Tibial artery (tissue), 4 donors: ENCODE data around the gene KDM8.
A peak's percentile ranks its signal among the peaks of the same experiment; 100 is the strongest.

Experiments
- DNase-seq, 2 donors: peaks; one replicate each; pipeline ENCODE4 v3.0.0-alpha.2; 2019
- H3K27ac ChIP-seq, 2 donors: fragments of 200-600 bp; sonication (generic) in 1 of 2; 1 replicate in 1 of 2; 2 replicates in 1 of 2; pipeline ENCODE4 v1.5.1; 2018 to 2019; ENCODE audit warnings: mild to moderate bottlenecking in 1 of 2
- H3K27me3 ChIP-seq, 2 donors: fragments of 200-600 bp; sonication (generic) in 1 of 2; one replicate each; pipeline versions ENCODE4 v1.5.1 to v1.6.0; 2016 to 2019
- H3K36me3 ChIP-seq, 3 donors: fragments of 200-600 bp; sonication (generic) in 2 of 3; one replicate each; pipeline ENCODE4 v1.5.1; 2016 to 2019; ENCODE audit warnings: mild to moderate bottlenecking in 2 of 3
- H3K4me1 ChIP-seq, 4 donors: fragments of 200-600 bp; sonication (generic) in 2 of 4; 1 replicate in 3 of 4; 2 replicates in 1 of 4; pipeline ENCODE4 v1.5.1; 2016 to 2019
- H3K4me3 ChIP-seq, 2 donors: fragments of 200-600 bp; sonication (generic) in 1 of 2; 1 replicate in 1 of 2; 2 replicates in 1 of 2; pipeline ENCODE4 v1.5.1; 2018 to 2019; ENCODE audit warnings: mild to moderate bottlenecking in 2 of 2
- H3K9me3 ChIP-seq, 3 donors: fragments of 200-600 bp; sonication (generic) in 1 of 3; one replicate each; pipeline ENCODE4 v1.5.1; 2016 to 2019
- CTCF ChIP-seq, 2 experiments: fragments of 200-600 bp in 1 of 2; fragments of 450-650 bp in 1 of 2; IDR thresholded peaks; one replicate each; pipeline ENCODE4 v1.5.1; 2017 to 2019; ENCODE audit warnings: antibody characterized with exemption in 2 of 2, mild to moderate bottlenecking in 1 of 2, moderate library complexity in 1 of 2
- intact Hi-C: fragments of 100-400 bp; cut with DNase I; formaldehyde crosslinking; loops from one replicate; pipeline ENCODE4 v1.15.0; 2023; ENCODE audit warnings: low total_unique reads

KDM8 gene

GRCh38 chr16:27228621-27229501, 25.5 kb downstream of the KDM8 start:
- Histone ChIP-seq H3K4me1 (no peaks in the 10 kb centered on the region), H3K9me3 (no peaks in the 10 kb centered on the region), H3K27me3 (no peaks in the 10 kb centered on the region), H3K4me3 (no peak overlapping the region), H3K27ac (no peak overlapping the region), H3K36me3 (peaks cover 21 to 84% (median 41%) of the 10 kb centered on the region in 3 donors)
- intact Hi-C loops, result no loop called here
- TF ChIP-seq CTCF (IDR thresholded peaks at IDR 0.05), result no peak
- DNase-seq, result no peak

- H3K27ac ChIP-seq, result no peak overlapping the region
- intact Hi-C loops, result no loop called here
- DNase-seq, result no peak
- peaks cover 0 to 4% (median under 1%) of the 10 kb centered on the region in 4 donors for H3K4me1 ChIP-seq
- peaks cover 11 to 77% (median 31%) of the 10 kb centered on the region in 3 donors for H3K36me3 ChIP-seq
- no peaks in the 10 kb centered on the region for H3K9me3 ChIP-seq
- no peak for TF ChIP-seq CTCF (IDR thresholded peaks at IDR 0.05)
- no peak overlapping the region for H3K4me3 ChIP-seq
- no peaks in the 10 kb centered on the region for H3K27me3 ChIP-seq
Observed at GRCh38 chr16:27229891-27230470, 26.7 kb downstream of the KDM8 start.

- TF ChIP-seq CTCF (IDR thresholded peaks at IDR 0.05), result no peak
- no peak for DNase-seq
- no peak overlapping the region for H3K4me3 ChIP-seq
- H3K4me1 ChIP-seq, result peaks cover 0 to 10% (median 6%) of the 10 kb centered on the region in 4 donors
- intact Hi-C loops, result no loop called here
- peaks cover 9 to 71% (median 31%) of the 10 kb centered on the region in 3 donors for H3K36me3 ChIP-seq
- no peaks in the 10 kb centered on the region for H3K9me3 ChIP-seq
- no peak overlapping the region for H3K27ac ChIP-seq
- no peaks in the 10 kb centered on the region for H3K27me3 ChIP-seq
Observed at GRCh38 chr16:27230562-27231001, 27.3 kb downstream of the KDM8 start.

GRCh38 chr16:27231692-27232060, 28.4 kb downstream of the KDM8 start:
- Histone ChIP-seq H3K4me1 (peaks cover 0 to 17% (median 12%) of the 10 kb centered on the region in 4 donors), H3K27me3 (no peaks in the 10 kb centered on the region), H3K36me3 (peaks cover 9 to 63% (median 27%) of the 10 kb centered on the region in 3 donors), H3K27ac (no peak overlapping the region), H3K4me3 (no peak overlapping the region), H3K9me3 (no peaks in the 10 kb centered on the region)
- intact Hi-C loops, result no loop called here
- peak in 1 of 2 donors; percentile 34 for DNase-seq
- TF ChIP-seq CTCF (IDR thresholded peaks at IDR 0.05), result no peak

- intact Hi-C loops, result no loop called here
- H3K4me3 ChIP-seq, result no peak overlapping the region
- peaks cover 0 to 21% (median 15%) of the 10 kb centered on the region in 4 donors for H3K4me1 ChIP-seq
- DNase-seq, result peak in 1 of 2 donors; percentile 61
- no peak for TF ChIP-seq CTCF (IDR thresholded peaks at IDR 0.05)
- H3K27me3 ChIP-seq, result no peaks in the 10 kb centered on the region
- no peak overlapping the region for H3K27ac ChIP-seq
- peaks cover 9 to 57% (median 21%) of the 10 kb centered on the region in 3 donors for H3K36me3 ChIP-seq
- no peaks in the 10 kb centered on the region for H3K9me3 ChIP-seq
Observed at GRCh38 chr16:27232061-27232900, 29.0 kb downstream of the KDM8 start.
